WTC11 (cell line): Measurements from ENCODE around the gene CHRM5. TPM values are rescaled to one million over a fixed set of nuclear protein-coding genes. Genes with fewer than 3 reads are reported as not detected.

Experiments used
- ATAC-seq: fragments of 200-7000 bp; cut with Tn5 transposase; 2 replicates; pipeline ENCODE4 v1.10.0; 2021; ENCODE audit warnings: mild to moderate bottlenecking, moderate library complexity
- CTCF ChIA-PET: fragments of 300-600 bp; sonication (Branson Sonifier 250); formaldehyde crosslinking; loops from one replicate; lab custom pipeline; 2021; ENCODE audit warnings: antibody characterized with exemption; lab: Charles Lee
- POLR2A ChIA-PET: fragments of 350-600 bp; sonication (Branson Sonifier 250); formaldehyde crosslinking; loops from one replicate; lab custom pipeline; 2021; ENCODE audit warnings: antibody characterized with exemption; lab: Charles Lee
- DNase-seq: peaks from one replicate; pipeline ENCODE4 v3.0.0; 2021; ENCODE audit warnings: low spot score
- H3K27ac Mint-ChIP-seq: 2 replicates; pipeline ENCODE4 v1.8.0; 2021; ENCODE audit warnings: mixed read lengths
- H3K27me3 Mint-ChIP-seq: 2 replicates; pipeline ENCODE4 v1.8.0; 2021; ENCODE audit warnings: low read depth, mild to moderate bottlenecking, moderate library complexity, mixed read lengths
- H3K36me3 Mint-ChIP-seq: 2 replicates; pipeline ENCODE4 v1.8.0; 2021; ENCODE audit warnings: mixed read lengths
- H3K4me1 Mint-ChIP-seq: 2 replicates; pipeline ENCODE4 v1.8.0; 2022; ENCODE audit warnings: mixed read lengths
- H3K4me3 Mint-ChIP-seq: 2 replicates; pipeline ENCODE4 v1.8.0; 2021; ENCODE audit warnings: mild to moderate bottlenecking, moderate library complexity, mixed read lengths
- H3K9me3 Mint-ChIP-seq: 2 replicates; pipeline ENCODE4 v1.8.0; 2021; ENCODE audit warnings: mixed read lengths
- CREB1 ChIP-seq: sonication (generic); formaldehyde crosslinking; IDR thresholded peaks from 2 replicates; pipeline ENCODE4 v1.8.0; 2023; ENCODE audit warnings: mild to moderate bottlenecking, missing genetic modification reagents
- CREM ChIP-seq: sonication (generic); formaldehyde crosslinking; IDR thresholded peaks from 2 replicates; pipeline ENCODE4 v1.8.1; 2022; ENCODE audit warnings: mild to moderate bottlenecking, missing genetic modification reagents, moderate library complexity
- EMX1 ChIP-seq: fragments of 250-450 bp; sonication (Bioruptor Pico); IDR thresholded peaks from 2 replicates; pipeline ENCODE4 v1.8.0; 2021; ENCODE audit warnings: mild to moderate bottlenecking
- IRF2 ChIP-seq: sonication (generic); formaldehyde crosslinking; IDR thresholded peaks from 2 replicates; pipeline ENCODE4 v1.8.0; 2022; ENCODE audit warnings: low read depth, missing genetic modification reagents, borderline replicate concordance
- JAZF1 ChIP-seq: fragments of 250-450 bp; sonication (Bioruptor Pico); IDR thresholded peaks from 2 replicates; pipeline ENCODE4 v1.9.0; 2021; ENCODE audit warnings: moderate library complexity, mild to moderate bottlenecking, inconsistent platforms
- KAT7 ChIP-seq: sonication (generic); formaldehyde crosslinking; IDR thresholded peaks from 2 replicates; pipeline ENCODE4 v1.8.1; 2023; ENCODE audit warnings: missing genetic modification reagents, mild to moderate bottlenecking, borderline replicate concordance
- NFYB ChIP-seq: sonication (generic); formaldehyde crosslinking; conservative IDR thresholded peaks from 2 replicates; pipeline ENCODE4 v1.8.0; 2022; ENCODE audit warnings: low read depth, missing genetic modification reagents
- RORB ChIP-seq: fragments of 250-450 bp; sonication (Bioruptor Pico); IDR thresholded peaks from 2 replicates; pipeline ENCODE4 v1.9.0; 2021; ENCODE audit warnings: mild to moderate bottlenecking
- SMAD4 ChIP-seq: sonication (generic); formaldehyde crosslinking; IDR thresholded peaks from 2 replicates; pipeline ENCODE4 v1.8.0; 2022; ENCODE audit warnings: mild to moderate bottlenecking, missing genetic modification reagents
- TEAD4 ChIP-seq: sonication (generic); formaldehyde crosslinking; IDR thresholded peaks from 2 replicates; pipeline ENCODE4 v1.8.0; 2022; ENCODE audit warnings: mild to moderate bottlenecking, missing genetic modification reagents
- TP53 ChIP-seq: sonication (generic); formaldehyde crosslinking; IDR thresholded peaks from 2 replicates; pipeline ENCODE4 v1.8.1; 2023; ENCODE audit warnings: mild to moderate bottlenecking, missing genetic modification reagents
- ZNF138 ChIP-seq: sonication (generic); formaldehyde crosslinking; conservative IDR thresholded peaks from 2 replicates; pipeline ENCODE4 v1.8.1; 2022; ENCODE audit warnings: mild to moderate bottlenecking, moderate library complexity, missing genetic modification reagents
- ZNF232 ChIP-seq: sonication (generic); formaldehyde crosslinking; IDR thresholded peaks from 2 replicates; pipeline ENCODE4 v1.8.0; 2022; ENCODE audit warnings: mild to moderate bottlenecking, missing genetic modification reagents
- ZNF317 ChIP-seq: sonication (generic); formaldehyde crosslinking; IDR thresholded peaks from 2 replicates; pipeline ENCODE4 v1.8.1; 2023; ENCODE audit warnings: low read depth, mild to moderate bottlenecking, moderate library complexity, missing genetic modification reagents, borderline replicate concordance
- ZNF396 ChIP-seq: fragments of 250-450 bp; sonication (Bioruptor Pico); IDR thresholded peaks from 2 replicates; pipeline ENCODE4 v1.8.0; 2021; ENCODE audit warnings: mild to moderate bottlenecking, moderate library complexity, borderline replicate concordance
- ZNF416 ChIP-seq: fragments of 250-450 bp; sonication (Bioruptor Pico); IDR thresholded peaks from 2 replicates; pipeline ENCODE4 v1.9.0; 2021; ENCODE audit warnings: mild to moderate bottlenecking, inconsistent platforms
- total RNA-seq: library from RNA; stranded (reverse); gene quantifications from 3 replicates; pipeline ENCODE4 v1.2.3, GENCODE V29; 2021
- TF ChIP-seq, protein P1 (sequence below): fragments of 250-450 bp; sonication (Bioruptor Pico); IDR thresholded peaks from 2 replicates; pipeline ENCODE4 v1.9.0; 2021; ENCODE audit warnings: moderate library complexity, mild to moderate bottlenecking, inconsistent platforms, borderline replicate concordance
- TF ChIP-seq, protein P2 (sequence below): sonication (generic); formaldehyde crosslinking; IDR thresholded peaks from 2 replicates; pipeline ENCODE4 v1.8.0; 2022; ENCODE audit warnings: missing genetic modification reagents
- TF ChIP-seq, protein P3 (sequence below): fragments of 250-450 bp; sonication (Bioruptor Pico); IDR thresholded peaks from 2 replicates; pipeline ENCODE4 v1.9.0; 2021; ENCODE audit warnings: mild to moderate bottlenecking
- TF ChIP-seq, protein P4 (sequence below): sonication (generic); formaldehyde crosslinking; IDR thresholded peaks from 2 replicates; pipeline ENCODE4 v1.8.1; 2023; ENCODE audit warnings: mild to moderate bottlenecking, missing genetic modification reagents, borderline replicate concordance
- TF ChIP-seq, protein P5 (sequence below): sonication (generic); formaldehyde crosslinking; IDR thresholded peaks from 2 replicates; pipeline ENCODE4 v1.8.0; 2022; ENCODE audit warnings: mild to moderate bottlenecking, missing genetic modification reagents
- TF ChIP-seq, protein P6 (sequence below): sonication (generic); formaldehyde crosslinking; conservative IDR thresholded peaks from 2 replicates; pipeline ENCODE4 v1.8.1; 2022; ENCODE audit warnings: mild to moderate bottlenecking, missing genetic modification reagents
- TF ChIP-seq, protein P7 (sequence below): fragments of 250-450 bp; sonication (Bioruptor Pico); IDR thresholded peaks from 2 replicates; pipeline ENCODE4 v1.9.0; 2021; ENCODE audit warnings: mild to moderate bottlenecking

The CHRM5 gene
- total RNA-seq, 1 experiment from 2014 or later, result not detected

DNA sequence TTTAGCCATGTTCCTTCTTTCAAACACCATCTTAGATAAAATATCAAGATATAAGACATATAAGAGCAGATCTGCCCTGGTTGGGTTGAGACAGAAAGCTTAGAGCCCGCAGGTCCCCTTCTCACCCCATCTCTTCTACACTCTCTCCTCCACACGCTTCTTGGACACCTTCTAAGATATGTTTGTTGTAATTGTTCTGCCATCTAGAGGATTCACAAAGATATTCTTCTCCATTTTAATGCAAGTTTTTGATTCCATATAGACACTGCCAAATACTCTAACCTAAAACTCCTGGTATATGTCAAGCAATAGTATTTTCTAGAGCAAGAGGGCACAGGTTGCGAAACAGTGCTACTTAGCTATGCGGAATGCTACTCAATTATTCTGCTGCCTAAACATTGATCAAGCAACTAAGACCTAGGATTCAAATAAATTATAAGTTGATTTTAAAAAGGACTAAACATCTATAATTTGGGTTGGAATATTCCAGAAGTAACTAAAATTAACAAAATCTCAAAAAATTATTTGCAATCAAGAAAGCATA lies 6.8 kb downstream of the CHRM5 start:
- ChIA-PET POLR2A (interaction anchor here (0.6 kb wide), 1 partner anchor 87 kb away, joined by 3 read pairs; no protein-coding TSS in a partner anchor), CTCF (no interaction called here)
- DNase-seq, result no peak
- no peaks in the 10 kb centered on the region for H3K27me3 Mint-ChIP-seq
- no peaks in the 10 kb centered on the region for H3K36me3 Mint-ChIP-seq
- H3K9me3 Mint-ChIP-seq, result no peaks in the 10 kb centered on the region
- H3K4me3 Mint-ChIP-seq, result no peak overlapping the region
- no peak overlapping the region for H3K27ac Mint-ChIP-seq
- H3K4me1 Mint-ChIP-seq, result peaks cover 4% of the 10 kb centered on the region
- TF ChIP-seq, protein P1, sequence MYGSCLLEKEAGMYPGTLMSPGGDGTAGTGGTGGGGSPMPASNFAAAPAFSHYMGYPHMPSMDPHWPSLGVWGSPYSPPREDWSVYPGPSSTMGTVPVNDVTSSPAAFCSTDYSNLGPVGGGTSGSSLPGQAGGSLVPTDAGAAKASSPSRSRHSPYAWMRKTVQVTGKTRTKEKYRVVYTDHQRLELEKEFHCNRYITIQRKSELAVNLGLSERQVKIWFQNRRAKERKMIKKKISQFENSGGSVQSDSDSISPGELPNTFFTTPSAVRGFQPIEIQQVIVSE (CRISPR knock-in tag), result no peak
- no peak for TF ChIP-seq JAZF1 (CRISPR knock-in tag)
- TF ChIP-seq ZNF396 (CRISPR knock-in tag), result no peak
- TF ChIP-seq EMX1 (CRISPR knock-in tag), result no peak
- no peak for TF ChIP-seq TP53 (CRISPR knock-in tag)
- TF ChIP-seq, protein P2, sequence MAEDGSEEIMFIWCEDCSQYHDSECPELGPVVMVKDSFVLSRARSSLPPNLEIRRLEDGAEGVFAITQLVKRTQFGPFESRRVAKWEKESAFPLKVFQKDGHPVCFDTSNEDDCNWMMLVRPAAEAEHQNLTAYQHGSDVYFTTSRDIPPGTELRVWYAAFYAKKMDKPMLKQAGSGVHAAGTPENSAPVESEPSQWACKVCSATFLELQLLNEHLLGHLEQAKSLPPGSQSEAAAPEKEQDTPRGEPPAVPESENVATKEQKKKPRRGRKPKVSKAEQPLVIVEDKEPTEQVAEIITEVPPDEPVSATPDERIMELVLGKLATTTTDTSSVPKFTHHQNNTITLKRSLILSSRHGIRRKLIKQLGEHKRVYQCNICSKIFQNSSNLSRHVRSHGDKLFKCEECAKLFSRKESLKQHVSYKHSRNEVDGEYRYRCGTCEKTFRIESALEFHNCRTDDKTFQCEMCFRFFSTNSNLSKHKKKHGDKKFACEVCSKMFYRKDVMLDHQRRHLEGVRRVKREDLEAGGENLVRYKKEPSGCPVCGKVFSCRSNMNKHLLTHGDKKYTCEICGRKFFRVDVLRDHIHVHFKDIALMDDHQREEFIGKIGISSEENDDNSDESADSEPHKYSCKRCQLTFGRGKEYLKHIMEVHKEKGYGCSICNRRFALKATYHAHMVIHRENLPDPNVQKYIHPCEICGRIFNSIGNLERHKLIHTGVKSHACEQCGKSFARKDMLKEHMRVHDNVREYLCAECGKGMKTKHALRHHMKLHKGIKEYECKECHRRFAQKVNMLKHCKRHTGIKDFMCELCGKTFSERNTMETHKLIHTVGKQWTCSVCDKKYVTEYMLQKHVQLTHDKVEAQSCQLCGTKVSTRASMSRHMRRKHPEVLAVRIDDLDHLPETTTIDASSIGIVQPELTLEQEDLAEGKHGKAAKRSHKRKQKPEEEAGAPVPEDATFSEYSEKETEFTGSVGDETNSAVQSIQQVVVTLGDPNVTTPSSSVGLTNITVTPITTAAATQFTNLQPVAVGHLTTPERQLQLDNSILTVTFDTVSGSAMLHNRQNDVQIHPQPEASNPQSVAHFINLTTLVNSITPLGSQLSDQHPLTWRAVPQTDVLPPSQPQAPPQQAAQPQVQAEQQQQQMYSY (CRISPR knock-in tag), result no peak
- no peak for TF ChIP-seq SMAD4 (CRISPR knock-in tag)
- no peak for TF ChIP-seq IRF2 (CRISPR knock-in tag)
- no peak for TF ChIP-seq ZNF416 (CRISPR knock-in tag)
- TF ChIP-seq, protein P3, sequence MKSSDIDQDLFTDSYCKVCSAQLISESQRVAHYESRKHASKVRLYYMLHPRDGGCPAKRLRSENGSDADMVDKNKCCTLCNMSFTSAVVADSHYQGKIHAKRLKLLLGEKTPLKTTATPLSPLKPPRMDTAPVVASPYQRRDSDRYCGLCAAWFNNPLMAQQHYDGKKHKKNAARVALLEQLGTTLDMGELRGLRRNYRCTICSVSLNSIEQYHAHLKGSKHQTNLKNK (CRISPR knock-in tag), result no peak
- no peak for TF ChIP-seq CREB1 (CRISPR knock-in tag)
- no peak for ATAC-seq

DNA sequence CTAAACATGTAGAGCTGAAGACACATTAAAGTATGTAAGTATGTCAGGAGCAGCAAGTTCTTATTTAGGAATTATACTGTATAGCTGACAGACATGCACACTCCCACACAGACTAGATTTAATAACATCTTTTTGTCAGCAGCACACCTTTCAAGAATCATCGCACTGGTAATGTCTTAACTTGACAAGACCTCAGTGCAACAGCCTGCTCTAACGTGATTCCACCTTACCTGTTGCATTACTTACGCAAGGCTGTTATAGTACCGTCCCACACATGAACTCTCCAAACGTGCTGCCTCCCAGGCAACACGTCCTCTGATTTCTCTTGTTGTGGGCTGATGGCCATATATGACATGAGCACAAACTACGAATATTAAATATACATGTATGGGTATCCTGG lies 11.9 kb downstream of the CHRM5 start:
- POLR2A ChIA-PET, result interaction anchor here (0.5 kb wide), 1 partner anchor 685 kb away, joined by 4 read pairs; no protein-coding TSS in a partner anchor
- CTCF ChIA-PET, result no interaction called here
- no peak for DNase-seq

More for the DNA sequence above, 11.9 kb downstream of the CHRM5 start:
- Mint-ChIP-seq H3K36me3 (no peaks in the 10 kb centered on the region), H3K27ac (no peak overlapping the region), H3K9me3 (no peaks in the 10 kb centered on the region), H3K4me1 (peaks cover 13% of the 10 kb centered on the region), H3K4me3 (no peak overlapping the region), H3K27me3 (no peaks in the 10 kb centered on the region)
- TF ChIP-seq, protein P4, sequence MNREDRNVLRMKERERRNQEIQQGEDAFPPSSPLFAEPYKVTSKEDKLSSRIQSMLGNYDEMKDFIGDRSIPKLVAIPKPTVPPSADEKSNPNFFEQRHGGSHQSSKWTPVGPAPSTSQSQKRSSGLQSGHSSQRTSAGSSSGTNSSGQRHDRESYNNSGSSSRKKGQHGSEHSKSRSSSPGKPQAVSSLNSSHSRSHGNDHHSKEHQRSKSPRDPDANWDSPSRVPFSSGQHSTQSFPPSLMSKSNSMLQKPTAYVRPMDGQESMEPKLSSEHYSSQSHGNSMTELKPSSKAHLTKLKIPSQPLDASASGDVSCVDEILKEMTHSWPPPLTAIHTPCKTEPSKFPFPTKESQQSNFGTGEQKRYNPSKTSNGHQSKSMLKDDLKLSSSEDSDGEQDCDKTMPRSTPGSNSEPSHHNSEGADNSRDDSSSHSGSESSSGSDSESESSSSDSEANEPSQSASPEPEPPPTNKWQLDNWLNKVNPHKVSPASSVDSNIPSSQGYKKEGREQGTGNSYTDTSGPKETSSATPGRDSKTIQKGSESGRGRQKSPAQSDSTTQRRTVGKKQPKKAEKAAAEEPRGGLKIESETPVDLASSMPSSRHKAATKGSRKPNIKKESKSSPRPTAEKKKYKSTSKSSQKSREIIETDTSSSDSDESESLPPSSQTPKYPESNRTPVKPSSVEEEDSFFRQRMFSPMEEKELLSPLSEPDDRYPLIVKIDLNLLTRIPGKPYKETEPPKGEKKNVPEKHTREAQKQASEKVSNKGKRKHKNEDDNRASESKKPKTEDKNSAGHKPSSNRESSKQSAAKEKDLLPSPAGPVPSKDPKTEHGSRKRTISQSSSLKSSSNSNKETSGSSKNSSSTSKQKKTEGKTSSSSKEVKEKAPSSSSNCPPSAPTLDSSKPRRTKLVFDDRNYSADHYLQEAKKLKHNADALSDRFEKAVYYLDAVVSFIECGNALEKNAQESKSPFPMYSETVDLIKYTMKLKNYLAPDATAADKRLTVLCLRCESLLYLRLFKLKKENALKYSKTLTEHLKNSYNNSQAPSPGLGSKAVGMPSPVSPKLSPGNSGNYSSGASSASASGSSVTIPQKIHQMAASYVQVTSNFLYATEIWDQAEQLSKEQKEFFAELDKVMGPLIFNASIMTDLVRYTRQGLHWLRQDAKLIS, result no peak
- TF ChIP-seq NFYB (CRISPR knock-in tag) (no peak), KAT7 (CRISPR knock-in tag) (no peak), ZNF232 (no peak), ZNF138 (CRISPR knock-in tag) (no peak), ZNF317 (CRISPR knock-in tag) (no peak), TEAD4 (CRISPR knock-in tag) (no peak), RORB (no peak), TP53 (CRISPR knock-in tag) (no peak), CREM (CRISPR knock-in tag) (no peak)
- TF ChIP-seq, protein P5, sequence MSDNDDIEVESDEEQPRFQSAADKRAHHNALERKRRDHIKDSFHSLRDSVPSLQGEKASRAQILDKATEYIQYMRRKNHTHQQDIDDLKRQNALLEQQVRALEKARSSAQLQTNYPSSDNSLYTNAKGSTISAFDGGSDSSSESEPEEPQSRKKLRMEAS (CRISPR knock-in tag), result no peak
- TF ChIP-seq, protein P6, sequence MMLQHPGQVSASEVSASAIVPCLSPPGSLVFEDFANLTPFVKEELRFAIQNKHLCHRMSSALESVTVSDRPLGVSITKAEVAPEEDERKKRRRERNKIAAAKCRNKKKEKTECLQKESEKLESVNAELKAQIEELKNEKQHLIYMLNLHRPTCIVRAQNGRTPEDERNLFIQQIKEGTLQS (CRISPR knock-in tag), result no peak
- TF ChIP-seq, protein P7, sequence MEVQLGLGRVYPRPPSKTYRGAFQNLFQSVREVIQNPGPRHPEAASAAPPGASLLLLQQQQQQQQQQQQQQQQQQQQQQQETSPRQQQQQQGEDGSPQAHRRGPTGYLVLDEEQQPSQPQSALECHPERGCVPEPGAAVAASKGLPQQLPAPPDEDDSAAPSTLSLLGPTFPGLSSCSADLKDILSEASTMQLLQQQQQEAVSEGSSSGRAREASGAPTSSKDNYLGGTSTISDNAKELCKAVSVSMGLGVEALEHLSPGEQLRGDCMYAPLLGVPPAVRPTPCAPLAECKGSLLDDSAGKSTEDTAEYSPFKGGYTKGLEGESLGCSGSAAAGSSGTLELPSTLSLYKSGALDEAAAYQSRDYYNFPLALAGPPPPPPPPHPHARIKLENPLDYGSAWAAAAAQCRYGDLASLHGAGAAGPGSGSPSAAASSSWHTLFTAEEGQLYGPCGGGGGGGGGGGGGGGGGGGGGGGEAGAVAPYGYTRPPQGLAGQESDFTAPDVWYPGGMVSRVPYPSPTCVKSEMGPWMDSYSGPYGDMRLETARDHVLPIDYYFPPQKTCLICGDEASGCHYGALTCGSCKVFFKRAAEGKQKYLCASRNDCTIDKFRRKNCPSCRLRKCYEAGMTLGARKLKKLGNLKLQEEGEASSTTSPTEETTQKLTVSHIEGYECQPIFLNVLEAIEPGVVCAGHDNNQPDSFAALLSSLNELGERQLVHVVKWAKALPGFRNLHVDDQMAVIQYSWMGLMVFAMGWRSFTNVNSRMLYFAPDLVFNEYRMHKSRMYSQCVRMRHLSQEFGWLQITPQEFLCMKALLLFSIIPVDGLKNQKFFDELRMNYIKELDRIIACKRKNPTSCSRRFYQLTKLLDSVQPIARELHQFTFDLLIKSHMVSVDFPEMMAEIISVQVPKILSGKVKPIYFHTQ, result no peak
- ATAC-seq, result no peak
